ENCODE measurements around the gene HTR2B.

The HTR2B gene

DNA sequence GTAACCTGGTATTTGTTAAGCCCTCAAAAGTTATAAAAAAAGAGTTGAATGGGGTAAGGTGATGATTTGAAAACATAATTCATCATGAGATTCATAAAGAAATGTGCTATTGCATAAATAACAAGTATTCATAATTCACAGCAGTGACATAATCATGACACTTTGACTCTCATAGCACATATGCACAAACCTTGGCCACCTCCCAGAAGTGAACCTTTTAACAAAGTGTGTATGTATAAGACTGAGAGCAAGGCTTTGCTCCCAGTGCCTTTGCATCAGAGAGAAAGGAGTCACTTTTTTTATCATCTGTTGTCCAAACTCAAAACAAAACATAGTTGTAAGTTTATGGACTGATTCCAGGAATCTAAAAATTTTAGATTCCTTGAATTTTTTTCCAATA lies 15.0 kb upstream of the HTR2B start:
- no peak overlapping the region for H3K9ac ChIP-seq
- TF ChIP-seq CTCF (conservative IDR thresholded peaks at IDR 0.05; ENCODE audit: low read depth, low read length), result no peak

DNA sequence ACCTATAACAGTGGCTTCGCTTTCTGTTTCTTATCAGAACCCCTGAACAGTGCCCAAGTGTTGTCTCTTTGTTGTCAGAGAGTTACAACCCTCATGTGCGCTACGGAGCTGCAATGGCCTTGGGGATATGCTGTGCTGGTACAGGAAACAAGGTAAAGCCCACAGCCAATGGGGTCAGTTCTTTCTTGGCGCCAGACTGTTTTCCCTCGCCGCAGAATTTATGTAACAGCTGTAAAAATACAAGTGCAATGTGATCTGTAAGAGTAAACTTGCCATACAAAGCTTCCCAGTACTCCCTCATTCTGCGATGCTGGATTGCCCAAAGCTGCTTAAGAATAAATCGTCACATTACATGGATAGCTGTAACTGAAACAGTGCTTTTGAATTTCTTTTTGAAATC lies 13.9 kb upstream of the HTR2B start:
- peaks cover 18% of the 10 kb centered on the region; the same call in 1 of the 2 replicates for H3K79me2 ChIP-seq (ENCODE audit: insufficient read depth, low read depth)
- no peak overlapping the region for H3K9ac ChIP-seq
- H3K27me3 ChIP-seq (ENCODE audit: insufficient read depth, low read depth), result no peaks in the 10 kb centered on the region
- H3K4me1 ChIP-seq (ENCODE audit: low read depth, poor library complexity, severe bottlenecking), result peaks cover 24% of the 10 kb centered on the region
- no peak overlapping the region for H3K4me2 ChIP-seq
- H2AFZ ChIP-seq (ENCODE audit: low read depth), result no peak overlapping the region
- no peak for TF ChIP-seq CTCF (conservative IDR thresholded peaks at IDR 0.05; ENCODE audit: low read depth, low read length)
- no peaks in the 10 kb centered on the region for H3K36me3 ChIP-seq (ENCODE audit: insufficient read depth)
- no peak overlapping the region for H3K4me3 ChIP-seq (IDR thresholded peaks at IDR 0.05; ENCODE audit: insufficient read depth, low read depth, low read length)
- no peak overlapping the region for H3K27ac ChIP-seq
- H4K20me1 ChIP-seq (ENCODE audit: insufficient read depth), result no peaks in the 10 kb centered on the region

More for the DNA sequence above, 15.0 kb upstream of the HTR2B start:
- peaks cover 13% of the 10 kb centered on the region for H3K4me1 ChIP-seq (ENCODE audit: low read depth, poor library complexity, severe bottlenecking)
- no peaks in the 10 kb centered on the region for H3K36me3 ChIP-seq (ENCODE audit: insufficient read depth)
- no peak overlapping the region for H3K4me3 ChIP-seq (IDR thresholded peaks at IDR 0.05; ENCODE audit: insufficient read depth, low read depth, low read length)
- no peak overlapping the region for H3K4me2 ChIP-seq
- no peak overlapping the region for H3K27ac ChIP-seq
- peaks cover 18% of the 10 kb centered on the region; the same call in 1 of the 2 replicates for H3K79me2 ChIP-seq (ENCODE audit: insufficient read depth, low read depth)
- H4K20me1 ChIP-seq (ENCODE audit: insufficient read depth), result no peaks in the 10 kb centered on the region
- H3K27me3 ChIP-seq (ENCODE audit: insufficient read depth, low read depth), result no peaks in the 10 kb centered on the region
- H2AFZ ChIP-seq (ENCODE audit: low read depth), result no peak overlapping the region

DNA sequence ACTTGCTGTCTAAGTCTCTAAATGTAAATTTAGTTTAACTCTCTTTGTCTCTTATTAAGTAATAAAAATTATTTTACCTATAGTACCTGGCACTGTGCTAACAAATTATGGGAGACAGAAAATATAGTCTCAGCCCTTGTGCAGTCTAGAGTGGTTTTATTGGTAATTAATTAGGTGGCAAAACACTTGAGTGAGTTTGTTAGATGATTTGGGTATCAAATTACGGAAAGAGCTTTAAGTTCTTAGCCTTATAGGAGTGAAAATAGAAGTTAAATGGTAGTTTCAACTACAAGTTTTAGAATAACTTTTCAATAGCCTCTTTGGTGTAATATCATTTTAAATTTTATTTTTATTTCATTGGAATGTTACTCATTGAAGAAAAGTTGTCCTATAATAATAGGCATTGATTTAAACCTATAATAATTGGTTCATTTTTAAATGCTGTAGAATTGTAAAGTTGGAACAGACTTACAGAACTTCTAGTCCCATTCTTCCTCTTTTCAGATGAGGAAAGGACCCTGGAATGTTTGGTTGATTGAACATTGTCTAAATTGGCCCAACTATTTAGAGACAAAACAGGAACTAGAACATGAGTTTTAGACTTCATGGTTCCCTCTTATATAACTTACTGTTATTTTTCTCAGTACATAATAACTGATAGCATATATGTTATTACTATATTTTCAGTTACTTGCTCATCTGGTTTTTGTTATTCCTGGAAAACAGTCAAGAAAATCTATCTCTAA lies 10.2 kb upstream of the HTR2B start:
- H3K79me2 ChIP-seq (ENCODE audit: insufficient read depth, low read depth), result peaks cover 6% of the 10 kb centered on the region; the same call in 1 of the 2 replicates
- H3K4me1 ChIP-seq (ENCODE audit: low read depth, poor library complexity, severe bottlenecking), result peaks cover 22% of the 10 kb centered on the region
- H3K27me3 ChIP-seq (ENCODE audit: insufficient read depth, low read depth), result no peaks in the 10 kb centered on the region
- H3K4me2 ChIP-seq, result no peak overlapping the region
- H3K9ac ChIP-seq, result no peak overlapping the region
- H2AFZ ChIP-seq (ENCODE audit: low read depth), result no peak overlapping the region
- no peak overlapping the region for H3K4me3 ChIP-seq (IDR thresholded peaks at IDR 0.05; ENCODE audit: insufficient read depth, low read depth, low read length)
- H4K20me1 ChIP-seq (ENCODE audit: insufficient read depth), result no peaks in the 10 kb centered on the region
- no peak overlapping the region for H3K27ac ChIP-seq
- H3K36me3 ChIP-seq (ENCODE audit: insufficient read depth), result no peaks in the 10 kb centered on the region
- no peak for TF ChIP-seq CTCF (conservative IDR thresholded peaks at IDR 0.05; ENCODE audit: low read depth, low read length)

DNA sequence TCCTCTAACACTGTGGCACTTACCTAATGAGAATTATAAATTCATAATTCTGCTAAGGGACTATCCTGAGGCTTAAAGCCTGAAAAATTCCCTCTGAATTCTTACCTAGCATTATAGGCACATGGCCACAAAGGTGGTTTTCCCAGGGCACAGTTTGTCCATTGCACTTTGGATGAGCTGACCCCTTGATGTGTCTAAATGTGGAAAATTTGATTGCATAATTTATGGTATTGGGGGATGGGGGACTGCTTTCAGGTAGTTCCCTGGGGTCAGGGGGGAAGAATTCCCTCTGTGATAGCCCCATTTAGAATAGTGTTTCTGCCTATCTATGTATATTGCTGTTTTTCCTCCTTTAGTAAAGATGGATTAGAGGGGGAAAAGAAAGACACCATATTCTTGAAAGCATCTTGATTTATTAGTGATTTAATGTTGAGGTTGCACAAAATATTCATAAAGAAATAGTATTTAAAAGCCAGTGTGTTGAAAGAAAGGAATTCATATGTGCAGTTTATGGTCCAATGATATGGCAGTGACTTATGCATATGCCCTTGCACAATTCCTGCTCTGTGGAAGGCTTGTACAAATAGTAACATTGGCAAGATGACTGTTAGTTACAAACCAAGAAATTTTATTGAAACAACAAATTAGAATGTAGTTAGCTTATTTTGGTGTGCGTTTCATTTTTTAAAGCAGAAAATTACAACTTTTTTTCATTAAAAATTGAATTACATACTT lies 8.7 kb upstream of the HTR2B start:
- Histone ChIP-seq H3K27me3 (ENCODE audit: insufficient read depth, low read depth) (no peaks in the 10 kb centered on the region), H3K79me2 (ENCODE audit: insufficient read depth, low read depth) (peaks cover 6% of the 10 kb centered on the region; the same call in 1 of the 2 replicates), H3K27ac (no peak overlapping the region), H2AFZ (ENCODE audit: low read depth) (no peak overlapping the region), H3K9ac (no peak overlapping the region), H3K4me2 (no peak overlapping the region), H3K36me3 (ENCODE audit: insufficient read depth) (no peaks in the 10 kb centered on the region), H3K4me1 (ENCODE audit: low read depth, poor library complexity, severe bottlenecking) (peaks cover 21% of the 10 kb centered on the region), H3K4me3 (IDR thresholded peaks at IDR 0.05; ENCODE audit: insufficient read depth, low read depth, low read length) (no peak overlapping the region), H4K20me1 (ENCODE audit: insufficient read depth) (no peaks in the 10 kb centered on the region)
- TF ChIP-seq CTCF (conservative IDR thresholded peaks at IDR 0.05; ENCODE audit: low read depth, low read length), result no peak
